VCaP (cell line): ENCODE measurements around the gene GPATCH4.

Source experiments
- H3K27ac ChIP-seq: fragments of 450-650 bp; 2 replicates; pipeline ENCODE4 v1.5.1; 2017
- CTCF ChIP-seq: fragments of 450-650 bp; conservative IDR thresholded peaks from 2 replicates; pipeline ENCODE4 v1.5.1; 2017; ENCODE audit warnings: mild to moderate bottlenecking, moderate library complexity

GPATCH4 gene

GRCh38 chr1:156601122-156601830 lies at the start of gene GPATCH4:
Gene GPATCH4 (minus strand): TSS chr1:156601479.
- peak within 1 kb of the TSS; percentile 88 for H3K27ac ChIP-seq
- TF ChIP-seq CTCF, result no peak

- no peak for TF ChIP-seq CTCF
- no peak overlapping the region for H3K27ac ChIP-seq
Observed at GRCh38 chr1:156648951-156649350, 47.7 kb upstream of the GPATCH4 start.

GRCh38 chr1:156648496-156648895 lies 47.2 kb upstream of the GPATCH4 start:
- no peak overlapping the region for H3K27ac ChIP-seq

GRCh38 chr1:156647351-156647750 lies 46.1 kb upstream of the GPATCH4 start:
- no peak for TF ChIP-seq CTCF
- H3K27ac ChIP-seq, result no peak overlapping the region

More at GRCh38 chr1:156648496-156648895, 47.2 kb upstream of the GPATCH4 start:
- TF ChIP-seq CTCF, result no peak

- no peak overlapping the region for H3K27ac ChIP-seq
- no peak for TF ChIP-seq CTCF
Observed at GRCh38 chr1:156646738-156647211, 45.5 kb upstream of the GPATCH4 start.

GRCh38 chr1:156645666-156646065 lies 44.4 kb upstream of the GPATCH4 start:
- H3K27ac ChIP-seq, result no peak overlapping the region
- no peak for TF ChIP-seq CTCF

GRCh38 chr1:156645056-156645455 lies 43.8 kb upstream of the GPATCH4 start:
- no peak for TF ChIP-seq CTCF
- H3K27ac ChIP-seq, result no peak overlapping the region
